GM18508 (cell line): ENCODE measurements around the gene PDZK1IP1.

Source experiments
- ATAC-seq: cut with Tn5 transposase; IDR thresholded peaks from one replicate; pipeline ENCODE4 v1.9.1; 2021; ENCODE audit warnings: moderate number of reproducible peaks; ENCODE audit not compliant: insufficient read depth, unreplicated experiment

PDZK1IP1 gene

GRCh38 chr1:47224676-47225399, 35.0 kb upstream of the PDZK1IP1 start:
- ATAC-seq, result no peak

GRCh38 chr1:47223921-47224675, 34.3 kb upstream of the PDZK1IP1 start:
- ATAC-seq, result no peak

- ATAC-seq, result no peak
Measured at GRCh38 chr1:47223174-47223920, 33.5 kb upstream of the PDZK1IP1 start.

GRCh38 chr1:47222476-47222875, 32.6 kb upstream of the PDZK1IP1 start:
- ATAC-seq, result no peak

- no peak for ATAC-seq
Measured at GRCh38 chr1:47219590-47220220, 29.9 kb upstream of the PDZK1IP1 start.

GRCh38 chr1:47219001-47219400, 29.2 kb upstream of the PDZK1IP1 start:
- no peak for ATAC-seq

- no peak for ATAC-seq
Measured at GRCh38 chr1:47216278-47217059, 26.6 kb upstream of the PDZK1IP1 start.

- ATAC-seq, result no peak
Measured at GRCh38 chr1:47215713-47216112, 25.9 kb upstream of the PDZK1IP1 start.

GRCh38 chr1:47214549-47214948, 24.7 kb upstream of the PDZK1IP1 start:
- no peak for ATAC-seq

- no peak for ATAC-seq
Measured at GRCh38 chr1:47213230-47213963, 23.6 kb upstream of the PDZK1IP1 start.

- ATAC-seq, result no peak
Measured at GRCh38 chr1:47212636-47213229, 22.9 kb upstream of the PDZK1IP1 start.

GRCh38 chr1:47211796-47212269, 22.0 kb upstream of the PDZK1IP1 start:
- no peak for ATAC-seq

GRCh38 chr1:47210666-47211065, 20.8 kb upstream of the PDZK1IP1 start:
- no peak for ATAC-seq

- no peak for ATAC-seq
Measured at GRCh38 chr1:47209725-47210325, 20.0 kb upstream of the PDZK1IP1 start.

- no peak for ATAC-seq
Measured at GRCh38 chr1:47209091-47209490, 19.3 kb upstream of the PDZK1IP1 start.

- ATAC-seq, result no peak
Measured at GRCh38 chr1:47208374-47208850, 18.6 kb upstream of the PDZK1IP1 start.

- ATAC-seq, result no peak
Measured at GRCh38 chr1:47207803-47208373, 18.1 kb upstream of the PDZK1IP1 start.

GRCh38 chr1:47205918-47206317, 16.1 kb upstream of the PDZK1IP1 start:
- no peak for ATAC-seq
